Mucosa of stomach (tissue), 1 donor: ENCODE data around the gene THBS1.

Experiments used
- H3K27me3 ChIP-seq: one replicate; pipeline ENCODE4 v1.7.0; 2013; ENCODE audit warnings: mild to moderate bottlenecking, low read length; ENCODE audit not compliant: control insufficient read depth, insufficient read depth
- H3K36me3 ChIP-seq: one replicate; pipeline ENCODE4 v1.7.0; 2013; ENCODE audit warnings: low read length; ENCODE audit not compliant: control insufficient read depth, insufficient read depth
- H3K4me1 ChIP-seq: one replicate; pipeline ENCODE4 v1.7.0; 2013; ENCODE audit warnings: mild to moderate bottlenecking, low read length; ENCODE audit not compliant: control insufficient read depth, insufficient read depth
- H3K4me3 ChIP-seq: one replicate; pipeline ENCODE4 v1.7.0; 2013; ENCODE audit warnings: low read length
- H3K9ac ChIP-seq: one replicate; pipeline ENCODE4 v1.7.0; 2013; ENCODE audit warnings: mild to moderate bottlenecking, low read length, moderate library complexity
- H3K9me3 ChIP-seq: one replicate; pipeline ENCODE4 v1.7.0; 2013; ENCODE audit warnings: mild to moderate bottlenecking, low read length, moderate library complexity; ENCODE audit not compliant: control insufficient read depth
- donor health status: Pancreatic carcinoma.

The THBS1 gene

DNA sequence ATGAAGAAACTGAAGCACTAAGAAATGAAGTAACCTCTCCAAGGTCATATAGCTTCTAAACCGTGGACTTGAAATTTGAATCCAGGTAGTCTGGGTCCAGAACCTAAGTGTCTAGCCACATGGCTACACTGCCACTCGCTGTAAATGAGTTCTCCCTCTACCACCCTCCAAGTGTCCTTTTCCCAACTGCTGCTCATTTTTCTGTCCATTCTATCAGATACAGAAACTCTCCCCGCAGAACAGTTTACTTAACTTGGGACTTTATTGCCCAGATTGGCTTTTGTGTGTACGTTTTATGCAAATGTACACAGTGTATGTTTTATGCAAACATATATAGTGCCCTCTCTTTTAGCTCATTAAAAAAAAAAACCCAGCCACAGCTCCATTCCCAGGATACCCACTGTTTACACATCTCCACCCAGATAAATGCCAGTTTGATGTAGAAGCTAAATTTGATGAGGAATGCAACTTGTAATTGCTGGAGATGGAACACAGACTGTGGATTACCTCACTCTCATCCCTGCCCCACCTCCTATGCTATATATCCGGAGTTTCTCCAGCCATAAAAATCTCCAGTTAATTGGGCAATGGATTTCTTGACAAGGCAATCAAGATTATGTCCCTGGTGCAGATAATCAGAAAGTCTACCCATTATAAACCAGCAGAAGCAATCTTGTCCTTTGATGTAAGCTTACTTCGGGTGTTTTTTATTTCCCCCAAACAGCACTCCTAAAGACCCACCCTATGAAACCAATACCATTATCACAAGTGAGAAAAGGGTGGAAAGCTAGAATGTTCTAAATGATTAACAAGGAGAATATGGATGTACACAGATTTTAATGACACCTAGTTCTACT lies 42.0 kb downstream of the THBS1 start:
- Histone ChIP-seq H3K9ac (no peak overlapping the region), H3K4me1 (peaks cover 4% of the 10 kb centered on the region), H3K36me3 (no peaks in the 10 kb centered on the region), H3K9me3 (no peaks in the 10 kb centered on the region), H3K4me3 (no peak overlapping the region), H3K27me3 (peaks cover 6% of the 10 kb centered on the region)

DNA sequence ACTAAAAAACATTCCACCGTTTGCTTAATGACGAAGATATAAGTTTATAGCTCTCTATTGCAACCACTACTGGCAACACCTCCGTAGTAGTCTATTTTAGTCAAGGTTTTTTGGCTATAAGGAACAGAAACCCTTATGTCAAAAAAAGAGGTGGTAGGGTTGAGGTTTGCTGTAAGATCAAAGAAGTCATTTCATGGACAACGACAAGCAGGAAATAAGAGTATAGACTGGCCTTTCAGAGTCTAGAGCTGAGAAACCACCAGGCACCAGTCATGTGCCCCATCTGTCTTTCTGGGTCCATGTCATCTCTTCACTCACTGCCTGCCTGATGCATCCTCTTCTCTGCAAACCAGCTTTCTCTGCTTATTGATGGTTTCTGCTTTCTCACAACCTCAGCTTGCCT lies 42.7 kb downstream of the THBS1 start:
- H3K4me3 ChIP-seq: no peak overlapping the region
- peaks cover 4% of the 10 kb centered on the region for H3K4me1 ChIP-seq
- no peaks in the 10 kb centered on the region for H3K36me3 ChIP-seq
- peaks cover 6% of the 10 kb centered on the region for H3K27me3 ChIP-seq
- H3K9me3 ChIP-seq: no peaks in the 10 kb centered on the region
- no peak overlapping the region for H3K9ac ChIP-seq

DNA sequence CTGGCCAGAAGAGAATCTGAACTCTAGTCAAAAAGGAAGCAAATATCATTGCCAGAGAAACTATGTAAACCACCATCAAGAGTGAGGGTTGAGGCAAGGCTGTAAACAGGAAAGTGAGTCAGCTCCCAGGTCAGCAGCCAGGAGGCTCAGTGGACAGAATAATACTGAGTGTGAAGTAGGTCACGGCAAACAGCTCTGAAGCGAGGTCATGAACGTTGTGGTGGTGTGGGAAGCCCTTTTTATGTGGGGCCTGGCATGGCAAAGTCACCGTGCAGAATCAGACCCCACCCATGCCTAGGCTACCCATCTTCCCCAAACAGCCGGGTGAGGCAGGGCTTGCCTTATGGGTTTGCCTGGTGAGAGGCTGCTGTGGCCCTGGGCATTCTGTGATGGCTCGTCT lies 43.9 kb downstream of the THBS1 start:
- Histone ChIP-seq H3K4me1 (peaks cover 4% of the 10 kb centered on the region), H3K27me3 (peaks cover 6% of the 10 kb centered on the region), H3K9ac (no peak overlapping the region), H3K9me3 (no peaks in the 10 kb centered on the region), H3K4me3 (no peak overlapping the region), H3K36me3 (no peaks in the 10 kb centered on the region)

DNA sequence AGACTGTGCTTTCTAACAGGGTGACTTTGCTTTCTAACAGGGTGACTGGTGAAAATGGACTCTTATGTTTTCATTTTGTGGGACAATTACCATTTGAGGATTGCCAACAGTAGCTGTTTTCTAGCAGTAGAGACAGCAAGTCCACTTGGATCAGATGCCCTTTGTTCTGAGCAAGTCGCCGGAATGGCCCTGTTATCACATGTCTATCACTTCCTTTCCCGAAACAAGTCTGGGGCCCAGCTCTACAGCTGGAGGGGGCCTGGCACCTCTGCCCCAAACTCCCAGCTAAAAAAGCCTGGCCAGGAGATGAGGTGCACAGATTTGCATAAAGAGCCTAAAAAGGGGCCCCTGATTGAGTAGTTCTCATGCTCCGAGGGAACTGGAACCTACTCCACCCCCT lies 44.6 kb downstream of the THBS1 start:
- Histone ChIP-seq H3K9me3 (no peaks in the 10 kb centered on the region), H3K9ac (no peak overlapping the region), H3K4me3 (no peak overlapping the region), H3K36me3 (no peaks in the 10 kb centered on the region), H3K4me1 (peaks cover 4% of the 10 kb centered on the region), H3K27me3 (peaks cover 6% of the 10 kb centered on the region)

DNA sequence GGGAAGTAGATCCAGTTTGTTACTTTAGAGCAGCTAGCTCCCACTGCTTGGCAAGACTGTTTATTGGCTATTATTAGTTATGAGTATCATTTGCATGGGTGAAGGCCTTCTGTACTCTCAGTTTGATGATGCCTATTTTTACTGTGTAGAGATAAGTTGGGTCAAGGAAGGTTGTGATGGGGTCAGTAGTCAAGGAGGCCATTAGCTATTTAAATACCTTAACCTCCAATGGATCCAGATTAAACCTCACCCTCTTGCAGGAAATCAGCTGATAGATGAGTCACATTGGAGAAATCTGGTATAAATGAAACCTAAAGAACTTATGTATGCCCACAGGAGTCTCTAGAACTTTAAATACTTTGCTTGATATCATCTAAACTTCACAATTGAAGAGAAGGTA lies 45.0 kb downstream of the THBS1 start:
- Histone ChIP-seq H3K4me3 (no peak overlapping the region), H3K27me3 (peaks cover 6% of the 10 kb centered on the region), H3K9me3 (no peaks in the 10 kb centered on the region), H3K4me1 (peaks cover 4% of the 10 kb centered on the region), H3K36me3 (no peaks in the 10 kb centered on the region), H3K9ac (no peak overlapping the region)

DNA sequence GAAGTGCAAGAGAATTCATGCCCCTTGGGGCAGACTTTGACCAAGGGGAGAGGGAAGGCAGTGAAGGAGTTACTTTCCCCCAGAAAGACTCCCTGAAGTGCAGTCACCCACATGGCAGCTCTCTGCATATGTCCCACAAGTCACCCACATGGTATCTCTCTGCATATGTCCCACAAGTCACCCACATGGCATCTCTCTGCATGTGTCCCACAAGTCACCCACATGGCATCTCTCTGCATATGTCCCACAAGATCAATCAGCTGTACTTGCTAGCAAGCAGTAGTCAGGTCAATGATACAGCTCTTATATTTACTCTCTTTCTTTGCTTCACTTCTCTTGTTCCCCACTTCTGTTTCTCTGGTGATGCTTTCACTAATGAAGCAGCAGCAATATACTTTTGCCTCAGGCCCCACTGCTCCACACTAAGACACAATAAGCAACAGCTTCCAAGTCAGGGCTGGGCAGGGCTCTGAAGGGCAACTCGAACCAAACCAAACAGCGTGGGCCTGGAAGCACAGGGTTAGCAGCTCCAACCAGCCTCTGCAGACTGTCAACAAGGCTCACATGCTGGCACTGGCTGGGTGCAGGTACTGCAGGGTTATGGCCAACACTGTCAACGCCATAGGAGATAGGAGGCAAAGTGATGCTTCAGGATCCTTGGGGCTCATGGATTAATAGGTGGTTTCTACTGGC lies 46.7 kb downstream of the THBS1 start:
- Histone ChIP-seq H3K9me3 (no peaks in the 10 kb centered on the region), H3K36me3 (no peaks in the 10 kb centered on the region), H3K4me3 (no peak overlapping the region), H3K9ac (no peak overlapping the region), H3K4me1 (peaks cover 4% of the 10 kb centered on the region), H3K27me3 (peaks cover 6% of the 10 kb centered on the region)

DNA sequence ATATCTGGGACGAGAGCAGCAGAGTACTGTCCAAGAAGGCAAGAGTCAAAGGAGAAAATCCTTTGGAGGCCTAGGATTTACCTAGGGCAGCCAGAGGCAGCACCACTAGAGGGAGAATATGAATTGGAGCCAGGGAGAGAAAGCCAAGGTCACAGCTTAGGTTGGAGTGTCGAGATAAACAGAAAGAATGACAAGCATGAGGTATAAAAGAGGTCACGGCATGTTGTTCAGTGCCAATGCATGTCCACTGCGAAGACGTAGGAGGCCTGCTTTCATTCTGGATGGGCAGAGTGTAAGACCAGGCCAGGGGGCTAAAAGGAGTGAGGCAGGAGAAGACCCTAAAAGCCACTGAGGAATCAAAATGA lies 47.2 kb downstream of the THBS1 start:
- H3K4me3 ChIP-seq: no peak overlapping the region
- H3K4me1 ChIP-seq: peaks cover 4% of the 10 kb centered on the region
- H3K9me3 ChIP-seq: no peaks in the 10 kb centered on the region
- H3K9ac ChIP-seq: no peak overlapping the region
- peaks cover 6% of the 10 kb centered on the region for H3K27me3 ChIP-seq
- no peaks in the 10 kb centered on the region for H3K36me3 ChIP-seq

DNA sequence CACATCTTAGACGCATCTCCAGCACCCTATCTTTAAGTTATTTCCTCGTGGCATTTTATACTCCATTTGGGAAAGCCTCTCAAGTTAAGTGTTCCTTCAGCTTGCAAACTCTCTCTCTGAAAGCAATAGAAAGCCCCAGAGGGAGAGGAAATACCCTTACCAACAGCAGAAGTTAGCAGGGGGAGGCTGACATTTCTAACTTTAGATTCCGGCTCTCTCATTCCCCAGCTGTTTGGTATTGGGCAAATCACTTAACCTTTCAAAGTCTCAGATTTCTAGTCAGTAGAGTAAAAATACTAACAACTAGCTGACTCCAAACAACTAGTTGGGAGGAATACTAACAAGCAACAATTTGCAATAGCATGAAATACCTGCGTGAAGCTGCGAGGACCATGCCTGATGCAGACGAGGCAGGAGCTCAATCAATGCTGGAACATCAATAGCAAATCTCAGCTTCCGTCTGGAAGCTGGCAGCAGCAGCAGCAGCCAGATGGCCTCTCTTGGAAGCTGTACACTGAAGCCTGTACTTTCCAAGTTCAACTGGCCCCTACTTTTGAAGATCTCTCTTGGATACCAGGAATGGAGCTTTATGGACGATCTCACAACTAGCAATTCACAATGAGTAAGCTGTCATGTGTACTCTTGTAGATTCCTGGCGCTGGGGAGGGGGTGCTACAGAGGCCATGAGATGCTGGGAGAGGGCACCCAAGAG lies 47.8 kb downstream of the THBS1 start:
- Histone ChIP-seq H3K36me3 (no peaks in the 10 kb centered on the region), H3K4me1 (peaks cover 4% of the 10 kb centered on the region), H3K4me3 (no peak overlapping the region), H3K27me3 (peaks cover 3% of the 10 kb centered on the region), H3K9me3 (no peaks in the 10 kb centered on the region), H3K9ac (no peak overlapping the region)

DNA sequence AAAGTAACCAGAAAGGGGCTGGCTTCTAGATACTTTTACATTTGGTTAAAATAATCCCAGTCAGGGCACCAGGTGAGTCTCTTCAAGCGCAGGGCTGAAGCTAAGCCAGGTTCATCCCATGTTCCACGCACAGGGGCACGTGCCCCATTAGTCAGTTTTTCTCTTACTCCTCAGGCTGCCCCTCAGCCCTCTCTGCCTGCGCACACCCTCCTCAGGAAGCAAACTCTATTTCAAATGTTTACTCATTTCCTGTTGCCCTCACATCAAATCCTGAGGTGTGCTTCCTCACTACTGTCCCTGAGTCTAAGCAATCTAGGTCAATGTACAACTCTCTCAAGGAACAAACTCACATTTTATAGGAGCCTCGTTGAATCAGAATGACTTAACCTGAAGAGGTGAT lies 48.5 kb downstream of the THBS1 start:
- H3K4me1 ChIP-seq: peaks cover 4% of the 10 kb centered on the region

DNA sequence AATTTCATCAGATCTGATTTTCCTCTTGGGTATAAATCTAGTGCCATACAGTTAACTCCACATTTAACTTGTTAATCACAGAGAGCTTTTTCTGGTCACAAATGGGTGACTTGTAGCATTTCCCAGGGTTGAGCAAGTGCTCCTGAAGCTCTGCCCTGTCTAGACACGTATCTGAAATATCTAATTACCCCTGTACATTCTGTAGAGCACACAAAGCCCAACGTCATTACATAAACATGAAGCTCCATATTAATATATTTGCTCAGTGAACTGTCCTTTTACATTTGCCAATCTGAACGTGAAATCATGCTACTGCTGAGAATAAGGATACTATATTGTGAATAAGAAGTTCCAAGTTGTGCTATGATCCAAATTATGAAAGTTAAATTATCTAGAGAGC lies 49.0 kb downstream of the THBS1 start:
- Histone ChIP-seq H3K9me3 (no peaks in the 10 kb centered on the region), H3K4me3 (no peak overlapping the region), H3K27me3 (no peaks in the 10 kb centered on the region), H3K9ac (no peak overlapping the region), H3K4me1 (peaks cover 3% of the 10 kb centered on the region), H3K36me3 (no peaks in the 10 kb centered on the region)

More for the DNA sequence above, 48.5 kb downstream of the THBS1 start:
- H3K9me3 ChIP-seq: no peaks in the 10 kb centered on the region
- no peak overlapping the region for H3K9ac ChIP-seq
- no peaks in the 10 kb centered on the region for H3K27me3 ChIP-seq
- no peak overlapping the region for H3K4me3 ChIP-seq
- no peaks in the 10 kb centered on the region for H3K36me3 ChIP-seq

DNA sequence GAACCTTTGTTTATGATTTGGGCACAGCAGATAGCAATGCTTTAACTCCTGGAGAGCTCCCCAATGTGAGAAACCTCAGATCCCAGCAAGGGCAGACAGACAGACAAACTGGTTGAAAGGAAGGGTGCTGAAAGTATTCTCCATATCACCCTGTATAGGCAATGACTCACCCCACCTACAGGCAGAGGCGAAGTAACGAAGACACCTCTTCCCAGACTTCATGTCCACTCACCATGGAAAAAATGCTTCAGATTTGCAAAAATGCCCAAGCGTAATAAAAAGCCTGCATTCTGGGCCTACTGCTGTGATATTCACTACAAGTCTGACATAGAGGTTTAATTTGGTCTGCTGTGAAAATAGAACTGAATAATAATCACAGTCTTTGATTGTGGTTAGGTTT lies 50.5 kb downstream of the THBS1 start:
- Histone ChIP-seq H3K4me1 (no peaks in the 10 kb centered on the region), H3K4me3 (no peak overlapping the region), H3K36me3 (no peaks in the 10 kb centered on the region), H3K9me3 (no peaks in the 10 kb centered on the region), H3K27me3 (no peaks in the 10 kb centered on the region), H3K9ac (no peak overlapping the region)

DNA sequence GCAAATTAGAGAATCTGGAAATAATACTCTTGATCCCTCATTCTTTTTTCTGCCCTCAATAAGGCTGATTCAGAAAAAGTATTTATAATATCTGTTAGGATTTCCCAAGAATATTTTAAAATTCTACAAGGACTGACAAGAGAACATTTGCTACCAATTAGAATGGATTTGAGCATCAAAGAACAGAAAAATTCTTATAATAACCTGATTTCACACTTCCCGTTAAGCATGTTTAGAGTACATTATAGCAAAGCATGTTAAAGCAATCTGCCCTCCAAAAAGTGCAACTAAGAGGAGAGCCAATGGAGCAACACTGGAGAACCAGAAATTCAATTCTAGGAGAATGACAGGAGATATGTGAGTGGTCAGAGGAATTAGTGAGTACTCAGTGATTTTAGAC lies 57.2 kb downstream of the THBS1 start:
- H3K9me3 ChIP-seq: no peaks in the 10 kb centered on the region
- no peak overlapping the region for H3K4me3 ChIP-seq
- no peak overlapping the region for H3K9ac ChIP-seq
- H3K27me3 ChIP-seq: no peaks in the 10 kb centered on the region
- no peaks in the 10 kb centered on the region for H3K4me1 ChIP-seq
- H3K36me3 ChIP-seq: no peaks in the 10 kb centered on the region
